Liver (tissue), 3 donors: ENCODE measurements around the gene MROH9.

ENCODE experiments used
- ATF3 ChIP-seq: IDR thresholded peaks from 2 replicates; pipeline ENCODE4 v1.6.1; 2016; ENCODE audit warnings: antibody characterized with exemption
- MAX ChIP-seq: IDR thresholded peaks from 2 replicates; pipeline ENCODE4 v1.6.1; 2016; ENCODE audit warnings: antibody characterized with exemption
- RAD21 ChIP-seq, 2 donors: IDR thresholded peaks; 2 replicates each; pipeline ENCODE4 v1.6.1; 2016; ENCODE audit warnings: antibody characterized with exemption in 2 of 2, mild to moderate bottlenecking in 2 of 2
- RXRA ChIP-seq, 2 donors: IDR thresholded peaks; 2 replicates each; pipeline ENCODE4 v1.6.1; 2017 to 2018; ENCODE audit warnings: antibody characterized with exemption in 2 of 2, mild to moderate bottlenecking in 1 of 2
- TF ChIP-seq, protein P1 (sequence below): fragments of 150-350 bp; IDR thresholded peaks from 2 replicates; pipeline ENCODE4 v1.5.1; 2017; ENCODE audit warnings: improper control_type of control experiment, low read depth, low read length; ENCODE audit not compliant: missing input control
- donor health status: healthy.
- donor health status: healthy.

- TF ChIP-seq RXRA (IDR thresholded peaks at IDR 0.05) (peak; percentile 35 to 49), ATF3 (peak; percentile 29), MAX (peak; percentile 34), RAD21 (IDR thresholded peaks at IDR 0.05) (peak in 1 of 2 donors; percentile 39)
- TF ChIP-seq, protein P1, sequence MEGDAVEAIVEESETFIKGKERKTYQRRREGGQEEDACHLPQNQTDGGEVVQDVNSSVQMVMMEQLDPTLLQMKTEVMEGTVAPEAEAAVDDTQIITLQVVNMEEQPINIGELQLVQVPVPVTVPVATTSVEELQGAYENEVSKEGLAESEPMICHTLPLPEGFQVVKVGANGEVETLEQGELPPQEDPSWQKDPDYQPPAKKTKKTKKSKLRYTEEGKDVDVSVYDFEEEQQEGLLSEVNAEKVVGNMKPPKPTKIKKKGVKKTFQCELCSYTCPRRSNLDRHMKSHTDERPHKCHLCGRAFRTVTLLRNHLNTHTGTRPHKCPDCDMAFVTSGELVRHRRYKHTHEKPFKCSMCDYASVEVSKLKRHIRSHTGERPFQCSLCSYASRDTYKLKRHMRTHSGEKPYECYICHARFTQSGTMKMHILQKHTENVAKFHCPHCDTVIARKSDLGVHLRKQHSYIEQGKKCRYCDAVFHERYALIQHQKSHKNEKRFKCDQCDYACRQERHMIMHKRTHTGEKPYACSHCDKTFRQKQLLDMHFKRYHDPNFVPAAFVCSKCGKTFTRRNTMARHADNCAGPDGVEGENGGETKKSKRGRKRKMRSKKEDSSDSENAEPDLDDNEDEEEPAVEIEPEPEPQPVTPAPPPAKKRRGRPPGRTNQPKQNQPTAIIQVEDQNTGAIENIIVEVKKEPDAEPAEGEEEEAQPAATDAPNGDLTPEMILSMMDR: no peak
Observed at GRCh38 chr1:171090604-171091003, 155.3 kb downstream of the MROH9 start, which contains the start of gene FMO3.
